SK-N-SH (cell line): ENCODE data around the gene ZBTB3. TPM values are rescaled to one million over a fixed set of nuclear protein-coding genes. Genes with fewer than 3 reads are reported as not detected.

Source experiments
- CTCF ChIA-PET: fragments of 300-600, 350-600 bp; formaldehyde crosslinking; extraction: SDS; loops from one replicate; lab custom pipeline; 2021; lab: Yijun Ruan, JAX
- POLR2A ChIA-PET: fragments of 350-600 bp; sonication (Branson Sonifier 250); formaldehyde crosslinking; extraction: SDS; loops from one replicate; lab custom pipeline; 2020; ENCODE audit warnings: antibody characterized with exemption, inconsistent platforms; lab: Yijun Ruan, JAX
- DNase-seq: peaks from one replicate; pipeline ENCODE4 v3.0.0; 2012
- H2AFZ ChIP-seq: fragments of 200-600 bp; sonication (generic); 2 replicates; pipeline ENCODE4 v1.8.1; 2016; ENCODE audit warnings: antibody characterized with exemption, mild to moderate bottlenecking, low read depth
- H3F3A ChIP-seq: fragments of 200-600 bp; sonication (generic); replicated peaks from 2 replicates; pipeline ENCODE3; 2016; ENCODE audit warnings: antibody characterized with exemption, mild to moderate bottlenecking; ENCODE audit not compliant: insufficient read depth
- H3K27ac ChIP-seq, 2 experiments: fragments of 200-500 bp in 1 of 2; fragments of 200-600 bp in 1 of 2; sonication (Bioruptor generic) in 1 of 2; sonication (generic), shearing (Covaris generic) in 1 of 2; 2 replicates each; pipeline versions ENCODE4 v1.5.1 to v1.6.1; 2014 to 2016; ENCODE audit warnings: low read depth in 2 of 2, inconsistent platforms in 1 of 2, low read length in 1 of 2, mild to moderate bottlenecking in 1 of 2, mixed read lengths in 1 of 2
- H3K27me3 ChIP-seq: fragments of 200-600 bp; sonication (generic), shearing (Covaris generic); 2 replicates; pipeline ENCODE4 v1.6.1; 2016; ENCODE audit warnings: mixed run types; ENCODE audit not compliant: insufficient read depth
- H3K36me3 ChIP-seq, 2 experiments: fragments of 200-500 bp in 1 of 2; fragments of 200-600 bp in 1 of 2; sonication (Bioruptor generic) in 1 of 2; sonication (generic) in 1 of 2; replicated peaks in 1 of 2; 2 replicates each; pipeline versions ENCODE3 to v1.5.1; 2014 to 2016; ENCODE audit warnings: low read length in 1 of 2, mild to moderate bottlenecking in 1 of 2; ENCODE audit not compliant: insufficient read depth in 2 of 2, control insufficient read depth in 1 of 2
- H3K4me1 ChIP-seq, 2 experiments: fragments of 200-500 bp in 1 of 2; fragments of 200-600 bp in 1 of 2; sonication (Bioruptor generic) in 1 of 2; sonication (generic), shearing (Covaris generic) in 1 of 2; 2 replicates each; pipeline versions ENCODE4 v1.5.1 to v1.6.1; 2014 to 2016; ENCODE audit warnings: low read depth in 1 of 2, low read length in 1 of 2, mixed run types in 1 of 2; ENCODE audit not compliant: insufficient read depth in 2 of 2, control insufficient read depth in 1 of 2
- H3K4me2 ChIP-seq: fragments of 200-600 bp; sonication (generic), shearing (Covaris generic); 2 replicates; pipeline ENCODE4 v1.6.1; 2017; ENCODE audit warnings: mixed run types
- H3K4me3 ChIP-seq, 2 experiments: fragments of 200-500 bp in 1 of 2; fragments of 200-600 bp in 1 of 2; sonication (Bioruptor generic) in 1 of 2; sonication (generic), shearing (Covaris generic) in 1 of 2; 2 replicates each; pipeline versions ENCODE4 v1.5.1 to v1.8.1; 2014 to 2016; ENCODE audit warnings: low read depth in 2 of 2, inconsistent platforms in 1 of 2, low read length in 1 of 2, mild to moderate bottlenecking in 1 of 2, mixed read lengths in 1 of 2, moderate library complexity in 1 of 2
- H3K79me2 ChIP-seq: fragments of 200-600 bp; sonication (generic); 2 replicates; pipeline ENCODE4 v1.8.1; 2017; ENCODE audit warnings: mild to moderate bottlenecking; ENCODE audit not compliant: insufficient read depth
- H3K9ac ChIP-seq: fragments of 200-600 bp; sonication (generic); 2 replicates; pipeline ENCODE4 v1.6.1; 2017; ENCODE audit warnings: mixed run types
- H3K9me2 ChIP-seq: fragments of 200-600 bp; sonication (generic); 2 replicates; pipeline ENCODE4 v1.6.1; 2017; ENCODE audit warnings: mixed run types
- H3K9me3 ChIP-seq: fragments of 200-600 bp; sonication (generic); 2 replicates; pipeline ENCODE4 v1.6.1; 2017; ENCODE audit warnings: mixed run types, mild to moderate bottlenecking, moderate library complexity
- H4K20me1 ChIP-seq: fragments of 200-600 bp; sonication (generic); 2 replicates; pipeline ENCODE4 v1.6.1; 2017; ENCODE audit warnings: mild to moderate bottlenecking, mixed run types; ENCODE audit not compliant: insufficient read depth
- CHD2 ChIP-seq: fragments of 150-350 bp; IDR thresholded peaks from 2 replicates; pipeline ENCODE4 v1.6.1; 2018; ENCODE audit warnings: low read length; ENCODE audit not compliant: partially characterized antibody
- CTCF ChIP-seq: fragments of 200-600 bp; sonication (generic); IDR thresholded peaks from 2 replicates; pipeline ENCODE4 v1.6.1; 2017; ENCODE audit warnings: antibody characterized with exemption, mild to moderate bottlenecking, moderate library complexity
- EP300 ChIP-seq, 2 experiments: IDR thresholded peaks; 2 replicates each; pipeline versions ENCODE4 v1.4.0 to v1.6.1; 2012; ENCODE audit warnings: borderline replicate concordance in 1 of 2, low read depth in 1 of 2, low read length in 1 of 2
- EZH2phosphoT487 ChIP-seq: fragments of 200-600 bp; sonication (generic); IDR thresholded peaks from 2 replicates; pipeline ENCODE4 v1.6.1; 2017; ENCODE audit warnings: low read depth, mixed run types, mild to moderate bottlenecking, antibody characterized with exemption, moderate library complexity, borderline replicate concordance
- FOSL2 ChIP-seq: IDR thresholded peaks from 2 replicates; pipeline ENCODE4 v1.4.0; 2012; ENCODE audit warnings: low read depth, mild to moderate bottlenecking, moderate library complexity, borderline replicate concordance
- FOXJ3 ChIP-seq: sonication (generic); formaldehyde crosslinking; IDR thresholded peaks from 2 replicates; pipeline ENCODE4 v1.5.1; 2020; ENCODE audit warnings: mild to moderate bottlenecking, missing genetic modification reagents
- GABPA ChIP-seq: IDR thresholded peaks from 2 replicates; pipeline ENCODE4 v1.4.0; 2012; ENCODE audit warnings: low read depth, mild to moderate bottlenecking
- GATA2 ChIP-seq: sonication (generic); formaldehyde crosslinking; IDR thresholded peaks from 2 replicates; pipeline ENCODE4 v1.5.0; 2020; ENCODE audit warnings: mild to moderate bottlenecking, missing genetic modification reagents
- IRF3 ChIP-seq: fragments of 150-350 bp; IDR thresholded peaks from 2 replicates; pipeline ENCODE4 v1.6.1; 2016; ENCODE audit warnings: mild to moderate bottlenecking, low read depth, low read length
- MXI1 ChIP-seq: IDR thresholded peaks from 2 replicates; pipeline ENCODE4 v1.6.1; 2012; ENCODE audit warnings: mild to moderate bottlenecking, low read depth, low read length, improper control_type of control experiment
- PBX3 ChIP-seq: IDR thresholded peaks from 2 replicates; pipeline ENCODE4; 2012
- POLR2AphosphoS5 ChIP-seq: IDR thresholded peaks from 2 replicates; pipeline ENCODE4 v1.6.1; 2012; ENCODE audit warnings: low read depth, low read length
- RAD21 ChIP-seq: IDR thresholded peaks from 2 replicates; pipeline ENCODE4 v1.6.1; 2012; ENCODE audit warnings: mild to moderate bottlenecking, low read length
- RCOR1 ChIP-seq: fragments of 150-350 bp; IDR thresholded peaks from 2 replicates; pipeline ENCODE4 v1.6.1; 2017; ENCODE audit warnings: antibody characterized with exemption, low read length
- REST ChIP-seq: IDR thresholded peaks from 2 replicates; pipeline ENCODE4 v1.6.1; 2012; ENCODE audit warnings: mild to moderate bottlenecking, low read depth, low read length, moderate library complexity
- SIN3A ChIP-seq: IDR thresholded peaks from 2 replicates; pipeline ENCODE4 v1.6.1; 2012; ENCODE audit warnings: low read depth, mild to moderate bottlenecking, low read length, moderate library complexity, borderline replicate concordance
- TCF12 ChIP-seq: IDR thresholded peaks from 2 replicates; pipeline ENCODE4 v1.4.0; 2012
- TEAD4 ChIP-seq: IDR thresholded peaks from 2 replicates; pipeline ENCODE4 v1.4.0; 2012; ENCODE audit warnings: mild to moderate bottlenecking, borderline replicate concordance; ENCODE audit not compliant: insufficient read depth
- USF1 ChIP-seq: IDR thresholded peaks from 2 replicates; pipeline ENCODE4 v1.4.0; 2012; ENCODE audit warnings: low read depth, borderline replicate concordance
- USF2 ChIP-seq: fragments of 150-350 bp; IDR thresholded peaks from 2 replicates; pipeline ENCODE4 v1.6.1; 2017; ENCODE audit warnings: antibody characterized with exemption, low read length, low read depth, borderline replicate concordance
- YY1 ChIP-seq: IDR thresholded peaks from 2 replicates; pipeline ENCODE4 v1.4.0; 2012; ENCODE audit warnings: low read depth, mild to moderate bottlenecking
- WGBS: methylation state at CpG from one replicate; pipeline ENCODE4 v1.1.6; 2017; ENCODE audit warnings: low lambda C conversion rate; 5-methylcytosine and 5-hydroxymethylcytosine counted together
- polyA plus RNA-seq, 3 experiments: library from polyadenylated mRNA; depleted of rRNA; stranded (reverse); fragments of >200 nt; gene quantifications; 2 replicates each; pipeline ENCODE4 v1.2.3, GENCODE V29; 2012

ZBTB3 gene
- polyA plus RNA-seq (2012; rRNA removed): 2.1 and 3.3 TPM in 2 replicates
- 2.4 and 3.7 TPM in 2 replicates for polyA plus RNA-seq (2012; cell fraction: cytosol; rRNA removed)
- polyA plus RNA-seq (2012; cell fraction: nucleus; rRNA removed): 3.6 and 4.2 TPM in 2 replicates

- WGBS: under 1% methylated on average over 42 of the region's 47 CpGs
- TF ChIP-seq PBX3: peak; percentile 97
- TF ChIP-seq POLR2AphosphoS5: peak; percentile 86
- TF ChIP-seq GABPA: peak; percentile 89
- peak; percentile 92 for TF ChIP-seq CHD2
- no peak for TF ChIP-seq TCF12
- TF ChIP-seq RCOR1: no peak
- TF ChIP-seq USF1: no peak
- TF ChIP-seq EP300 (IDR thresholded peaks at IDR 0.05; ENCODE audit: borderline replicate concordance in 1 of 2, low read depth in 1 of 2, low read length in 1 of 2): no peak
- TF ChIP-seq IRF3: peak; percentile 78
- TF ChIP-seq MXI1: no peak; the same call in 1 of the 2 replicates
- no peak for TF ChIP-seq FOXJ3 (CRISPR knock-in tag)
- no peak for TF ChIP-seq REST
- TF ChIP-seq GATA2 (CRISPR knock-in tag): no peak
- TF ChIP-seq CTCF: no peak
- no peak for TF ChIP-seq SIN3A
- no peak for TF ChIP-seq FOSL2
- no peak for TF ChIP-seq USF2
- peak; percentile 68; the same call in 1 of the 2 replicates for TF ChIP-seq YY1
- TF ChIP-seq RAD21: no peak
- no peak for TF ChIP-seq EZH2phosphoT487
- TF ChIP-seq TEAD4: no peak
Measured at GRCh38 chr11:62753736-62754603, at the start of gene ZBTB3. Gene ZBTB3 (minus strand): TSS chr11:62754160. CDS start chr11:62753664, 496 bp downstream.

More at GRCh38 chr11:62753736-62754603, at the start of gene ZBTB3:
- peak; percentile 90 for DNase-seq
- H3K36me3 ChIP-seq: peaks cover 0 to 3% of the 10 kb centered on the region in 2 experiments
- peaks cover 6 to 11% of the 10 kb centered on the region in 2 experiments; a peak in 3 of 4 replicates for H3K4me1 ChIP-seq
- H3K9me3 ChIP-seq: no peaks in the 10 kb centered on the region
- H3K9me2 ChIP-seq: no peaks in the 10 kb centered on the region
- H3K79me2 ChIP-seq: peaks cover 33% of the 10 kb centered on the region; the same call in 1 of the 2 replicates
- H2AFZ ChIP-seq: peak within 1 kb of the TSS; percentile 94
- no peaks in the 10 kb centered on the region for H4K20me1 ChIP-seq
- H3K9ac ChIP-seq: peak within 1 kb of the TSS; percentile 83
- CTCF ChIA-PET: interaction anchor here (0.7 to 3.3 kb wide), 8 partner anchors 10 to 329 kb away, joined by 3 to 18 read pairs (median 4); partner anchors contain the start of gene TAF6L
- peaks cover 21% of the 10 kb centered on the region for H3F3A ChIP-seq
- H3K4me3 ChIP-seq: peak within 1 kb of the TSS; percentile 66 to 69
- peak within 1 kb of the TSS; percentile 87 for H3K4me2 ChIP-seq
- POLR2A ChIA-PET: interaction anchor here (0.7 to 2.3 kb wide), 23 partner anchors 8 to 180 kb away, joined by 3 to 33 read pairs (median 8); partner anchors contain the start of genes BSCL2, C11orf98, CSKMT and EEF1G
- no peaks in the 10 kb centered on the region for H3K27me3 ChIP-seq
- peak within 1 kb of the TSS; percentile 85 to 95 for H3K27ac ChIP-seq
